GM08714 (cell line): ENCODE data around the gene SEZ6.

Experiments
- H3K4me3 ChIP-seq: fragments of 200-500 bp; sonication (Bioruptor generic); 2 replicates; pipeline ENCODE4 v1.5.1; 2014; ENCODE audit warnings: mild to moderate bottlenecking, low read length, inconsistent platforms
- ZNF274 ChIP-seq: IDR thresholded peaks from 2 replicates; pipeline ENCODE4 v1.6.1; 2012; ENCODE audit warnings: mild to moderate bottlenecking, low read depth, low read length

The SEZ6 gene

DNA sequence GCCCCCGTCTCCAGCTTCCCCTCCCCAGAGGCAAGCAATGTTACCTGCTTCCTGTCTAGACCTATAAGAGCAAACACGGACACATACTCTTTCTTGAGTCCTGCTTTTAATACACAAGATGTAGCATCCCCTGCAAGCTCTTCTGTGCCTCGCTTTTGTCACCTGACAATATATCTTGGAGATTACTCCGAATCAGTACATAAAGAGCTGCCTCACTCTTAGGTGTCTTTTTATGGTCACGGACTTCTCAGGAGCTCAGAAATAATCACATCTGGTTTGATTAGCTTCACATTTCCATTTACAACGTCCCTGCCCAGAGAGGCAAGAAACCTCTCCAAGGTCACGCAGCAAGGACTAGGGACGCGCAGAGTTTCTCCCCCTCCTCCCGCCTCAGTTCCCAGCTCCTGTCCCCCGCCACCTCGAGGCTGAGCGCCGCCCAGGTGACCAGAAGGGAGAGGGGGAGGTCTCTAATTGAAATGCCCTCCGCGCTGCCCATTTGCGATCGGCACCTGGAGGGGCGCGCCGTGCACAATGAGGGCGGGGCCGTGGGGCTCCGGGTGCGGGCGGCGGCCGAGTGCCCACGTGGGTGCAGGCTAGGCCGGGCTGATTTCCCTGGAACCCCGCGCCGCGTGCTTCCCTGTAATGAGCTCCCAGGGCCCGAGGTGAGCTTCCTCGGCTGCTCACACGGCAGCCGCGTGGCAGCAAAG lies 13.8 kb upstream of the SEZ6 start:
- no peak overlapping the region for H3K4me3 ChIP-seq
- no peak for TF ChIP-seq ZNF274

DNA sequence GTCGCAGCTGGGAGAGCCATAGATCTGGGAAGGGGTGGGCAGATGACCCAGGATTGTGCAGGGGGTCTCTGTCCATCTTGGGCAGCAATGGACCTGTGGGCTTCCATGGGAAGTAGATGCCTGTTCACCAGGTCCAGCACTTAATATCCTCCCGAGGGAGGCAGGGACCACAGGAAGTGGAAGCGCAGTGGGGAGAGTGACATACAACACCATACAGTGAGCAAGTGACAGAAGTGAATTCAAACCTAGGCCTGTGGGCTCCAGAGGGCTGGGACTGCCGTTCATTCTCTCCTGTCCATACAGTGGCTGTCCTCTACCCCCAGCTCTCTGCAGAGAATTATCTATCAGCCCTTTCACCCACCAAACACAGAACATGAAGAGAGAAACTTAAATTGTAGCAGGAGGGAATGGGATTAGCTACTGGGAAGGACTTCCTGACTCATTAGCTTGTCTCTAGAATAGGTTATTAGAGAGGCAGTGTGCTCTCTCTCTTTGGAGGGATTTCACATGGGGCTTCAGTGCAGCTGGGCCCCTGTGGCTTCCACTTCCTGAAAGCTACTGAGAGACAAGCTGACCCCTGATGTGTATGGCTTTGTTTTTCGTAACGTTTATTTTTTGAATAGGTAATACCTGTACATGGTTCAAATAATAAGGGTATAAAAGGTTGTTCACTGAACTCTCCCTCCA lies 13.1 kb upstream of the SEZ6 start:
- no peak for TF ChIP-seq ZNF274
- H3K4me3 ChIP-seq = no peak overlapping the region

DNA sequence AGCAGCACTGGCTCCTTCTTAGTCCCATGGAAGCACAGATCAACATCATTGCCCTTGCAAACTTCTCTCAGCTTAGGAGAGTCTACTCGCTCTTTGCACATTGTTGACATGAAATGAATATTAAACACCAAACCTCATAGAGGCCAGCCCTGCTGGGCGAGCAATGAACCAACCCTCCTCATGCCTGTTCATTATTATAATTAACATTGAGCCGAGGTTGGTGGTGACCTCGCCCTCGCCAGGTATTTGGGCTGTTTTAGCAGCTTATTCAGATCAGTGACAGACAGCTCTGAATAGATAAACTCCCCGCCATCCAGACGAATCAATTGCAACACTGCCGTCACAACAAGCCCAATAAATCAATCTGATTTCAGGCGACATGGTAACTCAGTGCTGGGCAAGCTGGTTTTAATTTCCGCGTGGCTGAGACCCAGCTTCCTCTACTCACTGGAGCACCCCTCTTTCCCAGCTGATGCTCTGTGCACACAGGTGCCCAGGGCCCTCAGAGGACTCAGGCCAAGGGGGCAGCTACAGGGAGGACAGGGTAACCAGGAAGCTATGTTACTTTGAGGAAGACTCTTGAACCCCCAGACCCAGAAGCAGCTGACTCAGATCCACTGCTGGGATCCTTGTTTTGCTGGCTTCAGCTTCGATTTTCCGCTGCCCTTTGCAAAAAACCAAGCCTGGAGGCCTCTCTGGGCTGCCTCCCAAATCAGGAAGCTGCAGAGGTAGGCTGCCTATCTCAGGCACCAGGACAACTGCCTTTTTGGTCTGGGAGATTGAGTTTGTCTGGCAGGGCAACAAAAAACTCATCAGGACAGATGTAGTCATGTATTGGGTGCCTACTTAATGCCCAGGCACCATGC lies 10.7 kb upstream of the SEZ6 start:
- H3K4me3 ChIP-seq = no peak overlapping the region
- no peak for TF ChIP-seq ZNF274

DNA sequence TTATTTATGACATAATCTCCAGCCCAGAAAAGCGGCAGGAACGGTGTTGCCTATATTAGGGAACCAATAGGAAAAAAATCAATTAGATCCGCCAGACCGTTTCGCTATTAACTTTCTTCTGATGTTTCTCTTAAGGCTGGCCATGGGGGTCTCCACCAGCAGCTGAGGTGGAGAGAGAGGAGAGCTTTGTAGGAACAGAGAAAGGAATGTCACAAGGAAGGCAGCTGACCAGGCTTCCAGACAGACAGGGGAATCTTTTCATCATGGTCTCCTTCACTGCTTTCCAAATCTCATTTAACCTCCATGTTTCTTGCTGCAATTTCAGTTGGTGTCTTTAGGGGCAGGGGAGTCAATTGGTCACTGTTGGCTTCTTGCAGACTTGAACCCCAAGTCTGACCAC lies 8.9 kb upstream of the SEZ6 start:
- H3K4me3 ChIP-seq = no peak overlapping the region
- no peak for TF ChIP-seq ZNF274

DNA sequence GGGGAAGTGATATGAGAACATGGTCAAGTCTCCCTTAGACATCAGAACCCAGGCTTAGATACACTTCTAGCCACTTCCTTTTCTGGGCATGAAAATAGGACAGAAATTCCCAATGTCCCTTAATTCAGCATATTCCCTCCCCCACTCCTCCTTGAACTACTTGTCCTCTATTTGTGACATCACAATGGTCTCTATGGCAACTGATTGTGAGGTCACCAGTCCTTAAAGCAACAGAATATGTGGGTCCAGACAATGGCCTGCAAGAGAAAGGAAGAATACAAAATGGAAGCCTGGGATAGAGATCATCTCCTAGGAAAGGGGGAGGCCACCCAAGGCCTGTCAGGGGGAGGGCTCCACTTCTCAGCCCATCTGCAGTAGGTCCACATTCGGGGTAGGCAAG lies 6.7 kb upstream of the SEZ6 start:
- TF ChIP-seq ZNF274 = no peak
- no peak overlapping the region for H3K4me3 ChIP-seq

DNA sequence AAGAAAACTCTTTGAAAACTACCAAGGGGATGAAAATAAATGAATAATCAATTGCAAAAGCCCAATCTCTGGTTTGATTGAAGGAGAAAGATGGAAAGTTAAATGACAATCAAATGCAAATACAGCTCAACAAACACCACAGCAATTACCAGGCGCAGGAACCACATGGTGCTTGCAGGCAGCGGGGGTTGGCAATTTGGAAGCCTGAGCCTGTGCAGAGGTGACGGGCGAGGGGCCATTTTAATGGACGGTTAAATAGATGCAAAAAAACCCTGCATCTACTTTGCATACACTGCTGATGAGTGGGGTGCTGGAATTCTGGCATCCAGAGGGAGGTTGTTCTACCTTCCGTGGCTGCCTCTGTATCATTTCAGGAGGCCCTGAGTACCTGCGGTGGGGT lies 4.8 kb upstream of the SEZ6 start:
- no peak overlapping the region for H3K4me3 ChIP-seq
- TF ChIP-seq ZNF274 = no peak

DNA sequence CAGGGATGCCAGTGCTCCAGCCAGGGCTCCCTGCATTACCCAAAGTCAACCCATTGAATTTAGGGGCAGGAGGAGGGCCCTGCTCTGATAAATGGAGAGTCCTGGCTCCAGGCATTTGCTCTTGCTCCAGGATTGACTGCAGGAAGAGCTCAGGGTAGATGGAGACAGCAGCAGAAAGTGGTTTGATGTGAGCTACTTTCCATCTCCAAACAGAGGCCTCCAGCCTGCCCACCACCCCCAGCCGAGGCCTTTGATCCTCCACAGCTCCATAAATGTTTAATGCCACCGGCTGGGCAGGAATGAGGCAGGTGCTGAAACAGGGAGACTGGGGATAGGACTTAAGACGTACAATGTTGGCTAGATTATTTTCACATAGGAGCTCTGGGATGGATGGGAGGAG lies 4.3 kb upstream of the SEZ6 start:
- no peak overlapping the region for H3K4me3 ChIP-seq
- no peak for TF ChIP-seq ZNF274

DNA sequence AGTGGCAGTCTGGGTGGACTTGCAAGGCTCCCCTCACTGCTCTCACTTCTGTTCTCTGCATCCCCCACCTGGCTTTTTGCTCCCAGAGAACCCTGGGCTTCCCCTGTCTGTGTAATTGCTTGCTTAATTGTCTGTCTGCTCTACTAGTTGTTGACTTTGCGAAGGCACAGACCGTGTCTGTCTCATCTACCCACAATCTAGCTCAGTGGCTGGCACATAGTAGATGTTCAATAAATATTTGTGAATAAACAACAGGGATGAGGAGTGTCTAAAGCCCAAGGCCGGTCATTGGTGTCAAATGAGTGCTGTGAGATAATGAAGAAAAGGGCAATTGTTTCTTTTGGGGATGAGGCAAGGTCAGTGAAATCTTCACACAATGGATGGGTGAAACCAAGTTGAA lies 2.8 kb upstream of the SEZ6 start:
- TF ChIP-seq ZNF274 = no peak
- no peak overlapping the region for H3K4me3 ChIP-seq

DNA sequence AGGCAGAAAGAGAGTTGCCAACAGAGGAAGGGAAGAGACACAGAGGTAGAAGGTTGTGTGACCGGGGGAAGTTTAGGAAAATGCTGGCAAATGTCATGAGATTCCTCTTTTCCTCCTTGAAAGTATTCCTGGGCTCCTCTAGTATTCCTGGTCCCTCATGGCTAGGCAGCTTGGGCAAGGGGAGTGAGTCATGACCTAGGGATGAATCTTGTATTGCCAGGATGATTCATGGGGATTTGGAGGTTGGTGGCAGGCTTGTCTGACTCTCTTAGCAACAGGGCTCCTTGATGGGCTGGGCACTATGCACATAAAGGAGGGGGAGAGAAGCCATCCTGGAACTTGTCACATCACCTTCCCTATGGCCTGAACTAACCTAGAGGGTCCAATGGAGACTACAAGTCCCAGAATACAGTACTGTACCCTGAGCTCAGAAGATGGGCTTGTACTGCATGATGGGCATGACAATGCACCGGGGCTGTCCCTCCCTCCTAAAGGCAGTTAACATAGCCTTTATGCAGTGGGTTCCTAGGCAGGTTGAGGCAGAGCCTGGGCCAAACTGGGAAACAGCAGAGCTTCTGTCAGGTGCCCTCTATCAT lies 2.1 kb upstream of the SEZ6 start:
- no peak for TF ChIP-seq ZNF274
- H3K4me3 ChIP-seq = no peak overlapping the region

DNA sequence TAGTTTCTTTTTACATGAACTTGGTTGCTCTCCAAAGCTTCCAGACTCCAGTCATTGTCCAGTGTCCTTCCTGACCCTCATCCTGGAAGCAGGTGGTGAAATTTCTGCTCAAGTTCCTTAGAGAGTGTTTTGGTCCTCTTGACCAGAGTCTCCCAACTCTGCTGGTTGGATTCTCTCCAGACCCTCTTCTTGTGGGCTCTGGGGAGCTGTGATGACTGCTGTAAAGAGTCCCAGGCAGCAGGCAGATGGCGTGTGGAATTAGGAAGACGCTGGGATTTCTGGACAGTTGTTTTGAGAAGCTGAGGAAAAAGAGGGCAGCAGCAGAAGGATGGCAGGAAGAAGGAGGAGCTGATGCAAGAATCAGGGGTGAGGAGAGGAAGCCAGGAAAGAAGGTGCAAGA lies 1.6 kb upstream of the SEZ6 start:
- no peak for TF ChIP-seq ZNF274

DNA sequence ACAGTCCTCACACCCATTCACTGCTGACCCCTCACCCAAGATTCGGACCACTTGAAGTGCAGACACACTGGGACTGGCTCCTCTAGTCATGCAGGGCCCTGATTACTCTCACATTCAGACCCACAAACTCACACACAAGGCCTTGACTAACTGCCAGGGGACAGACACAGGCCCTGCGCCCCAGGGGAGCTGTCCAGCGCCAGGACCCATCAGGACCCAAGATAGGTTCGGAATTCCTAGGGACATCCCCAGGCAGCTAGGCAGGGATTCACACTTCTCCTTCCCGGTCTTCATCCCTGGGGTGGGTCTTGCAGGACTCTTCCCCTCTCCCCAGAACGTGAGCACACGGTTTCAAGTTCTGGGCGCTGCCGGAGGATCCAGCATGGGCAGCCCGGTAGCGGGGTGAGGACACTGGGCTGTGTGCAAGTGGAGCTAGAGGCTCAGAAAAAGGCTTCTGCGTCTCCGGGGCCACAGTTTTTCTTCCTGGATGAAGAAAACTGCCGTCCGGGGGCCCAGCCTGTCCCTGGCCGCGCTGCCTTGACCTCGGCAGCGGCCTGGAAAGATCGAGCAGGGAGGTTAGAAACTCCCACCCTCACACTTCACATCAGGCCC lies 1.6 kb downstream of the SEZ6 start:
- TF ChIP-seq ZNF274 = no peak
- H3K4me3 ChIP-seq = no peak overlapping the region

More for the DNA sequence above, 1.6 kb upstream of the SEZ6 start:
- no peak overlapping the region for H3K4me3 ChIP-seq

DNA sequence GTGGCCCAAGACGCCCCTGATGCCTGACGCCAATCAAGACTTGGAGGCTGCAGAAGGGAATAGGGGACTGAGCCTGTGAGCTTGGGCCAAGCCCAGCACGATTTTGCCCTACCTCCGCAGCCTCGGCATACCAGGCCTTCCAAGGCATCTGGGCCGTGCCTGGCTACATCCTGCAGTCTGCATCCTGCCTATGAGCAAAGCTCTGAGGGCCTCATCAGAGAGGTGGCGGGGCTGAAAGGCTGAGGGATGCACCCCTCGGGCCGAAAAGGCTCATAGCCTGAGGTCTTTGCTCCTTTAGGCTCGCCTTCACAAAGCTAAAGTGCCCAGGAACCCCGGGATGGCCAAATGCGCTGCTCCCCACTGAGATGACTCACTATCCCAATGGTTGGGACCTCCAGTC lies 2.5 kb downstream of the SEZ6 start:
- no peak for TF ChIP-seq ZNF274
- no peak overlapping the region for H3K4me3 ChIP-seq

DNA sequence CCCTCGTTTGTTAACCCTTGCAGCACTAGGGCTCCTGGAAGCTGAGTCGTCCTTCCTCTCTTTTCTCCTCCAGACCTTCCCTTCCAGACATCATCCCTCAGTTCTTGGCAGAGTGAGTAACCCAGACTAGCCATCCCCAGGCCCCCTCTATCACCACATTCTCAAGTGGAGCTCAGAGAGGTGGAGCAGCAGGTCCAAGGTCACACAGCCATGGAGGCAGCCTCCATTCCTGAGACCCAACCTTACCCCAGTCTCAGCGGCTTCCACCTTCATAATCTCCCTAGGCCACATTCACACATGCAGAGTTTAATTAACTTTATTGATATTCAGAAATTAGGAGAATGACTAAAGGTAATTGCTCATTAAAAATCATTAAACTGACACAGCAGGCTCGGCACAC lies 3.0 kb downstream of the SEZ6 start:
- TF ChIP-seq ZNF274 = no peak
- H3K4me3 ChIP-seq = no peak overlapping the region

DNA sequence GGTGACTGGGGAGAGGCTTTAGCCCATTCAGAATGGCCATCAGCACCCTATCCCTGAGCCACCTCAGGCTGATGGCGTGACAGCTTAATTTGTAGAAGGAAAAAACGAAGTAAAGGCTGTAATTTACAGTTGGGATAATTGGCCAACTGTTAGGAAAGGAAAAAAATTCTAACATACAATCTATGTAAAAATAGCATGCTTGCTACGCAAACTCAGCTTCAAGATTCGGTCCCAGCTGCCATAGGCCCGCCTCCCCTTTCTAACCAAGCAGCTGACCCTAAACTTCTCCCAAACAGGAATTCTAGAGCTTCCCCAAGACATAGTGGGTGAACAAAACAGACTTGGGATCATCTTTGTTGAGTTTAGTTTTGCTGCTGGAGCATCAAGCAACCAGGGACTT lies 4.9 kb downstream of the SEZ6 start:
- no peak for TF ChIP-seq ZNF274
- no peak overlapping the region for H3K4me3 ChIP-seq
